Fibroblast of lung (primary cell): ENCODE measurements around the gene KLHL25.

Experiments
- EZH2 ChIP-seq: IDR thresholded peaks from 2 replicates; pipeline ENCODE4 v1.5.1; 2012; ENCODE audit warnings: low read length, control low read depth, mild to moderate bottlenecking; ENCODE audit errors: missing control alignments
- TF ChIP-seq, protein P1 (sequence below), 2 donors: IDR thresholded peaks in 1 of 2; conservative IDR thresholded peaks in 1 of 2; 1 replicate in 1 of 2; 2 replicates in 1 of 2; pipeline ENCODE4 v1.5.1; 2011 to 2012; ENCODE audit warnings: low read length in 2 of 2, control low read depth in 1 of 2, inconsistent platforms in 1 of 2, low read depth in 1 of 2, mild to moderate bottlenecking in 1 of 2

DNA sequence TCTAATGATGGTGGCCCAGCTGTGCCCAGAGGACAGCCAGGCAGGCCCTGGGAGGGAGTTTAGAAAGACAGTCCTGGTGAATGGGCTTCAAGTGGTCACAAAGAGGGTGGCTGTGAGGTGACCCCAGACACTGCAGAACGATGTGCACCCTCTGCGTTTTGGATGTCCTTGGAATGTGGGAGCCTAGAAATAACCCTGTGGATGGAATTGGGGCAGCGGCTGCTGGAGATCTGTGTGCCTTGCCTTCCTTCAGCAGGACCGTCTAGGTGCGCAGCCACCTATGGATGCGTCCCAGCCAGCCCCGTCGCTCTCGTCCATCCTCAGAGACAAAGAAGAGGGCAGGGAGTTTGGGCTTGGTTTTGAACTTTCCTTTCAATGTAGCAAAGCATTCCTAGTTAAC is 46.5 kb downstream of the KLHL25 start:
- TF ChIP-seq EZH2 = no peak
- TF ChIP-seq, protein P1, sequence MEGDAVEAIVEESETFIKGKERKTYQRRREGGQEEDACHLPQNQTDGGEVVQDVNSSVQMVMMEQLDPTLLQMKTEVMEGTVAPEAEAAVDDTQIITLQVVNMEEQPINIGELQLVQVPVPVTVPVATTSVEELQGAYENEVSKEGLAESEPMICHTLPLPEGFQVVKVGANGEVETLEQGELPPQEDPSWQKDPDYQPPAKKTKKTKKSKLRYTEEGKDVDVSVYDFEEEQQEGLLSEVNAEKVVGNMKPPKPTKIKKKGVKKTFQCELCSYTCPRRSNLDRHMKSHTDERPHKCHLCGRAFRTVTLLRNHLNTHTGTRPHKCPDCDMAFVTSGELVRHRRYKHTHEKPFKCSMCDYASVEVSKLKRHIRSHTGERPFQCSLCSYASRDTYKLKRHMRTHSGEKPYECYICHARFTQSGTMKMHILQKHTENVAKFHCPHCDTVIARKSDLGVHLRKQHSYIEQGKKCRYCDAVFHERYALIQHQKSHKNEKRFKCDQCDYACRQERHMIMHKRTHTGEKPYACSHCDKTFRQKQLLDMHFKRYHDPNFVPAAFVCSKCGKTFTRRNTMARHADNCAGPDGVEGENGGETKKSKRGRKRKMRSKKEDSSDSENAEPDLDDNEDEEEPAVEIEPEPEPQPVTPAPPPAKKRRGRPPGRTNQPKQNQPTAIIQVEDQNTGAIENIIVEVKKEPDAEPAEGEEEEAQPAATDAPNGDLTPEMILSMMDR (conservative IDR thresholded peaks at IDR 0.05 in 1 of 2, IDR thresholded peaks at IDR 0.05 in 1 of 2; ENCODE audit: low read depth in 1 of 2, low read length in 2 of 2) = no peak
